Measurements from ENCODE around the gene DYNC1LI1.

DNA sequence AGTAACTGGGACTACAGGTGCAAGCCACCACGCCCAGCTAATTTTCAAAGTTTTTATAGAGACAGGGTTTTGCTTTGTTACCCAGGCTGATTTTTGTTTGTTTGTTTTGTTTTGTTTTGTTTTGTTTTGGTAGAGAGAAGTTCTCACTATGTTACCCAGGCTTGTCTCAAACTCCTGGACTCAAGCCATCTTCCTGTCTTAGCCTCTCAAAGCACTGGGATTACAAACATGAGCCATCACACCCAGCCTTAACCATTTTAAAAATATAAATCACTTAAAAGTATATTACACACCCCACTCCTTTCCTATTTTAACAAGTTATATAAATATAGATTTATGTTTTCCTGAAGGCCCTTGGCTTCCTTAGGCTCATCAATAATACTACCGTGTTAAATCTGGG, 6.5 kb upstream of the DYNC1LI1 start:
- no peak for TF ChIP-seq EZH2phosphoT487 (IDR thresholded peaks at IDR 0.05; ENCODE audit: low read depth, severe bottlenecking, unreplicated experiment)
- TF ChIP-seq, protein P1, sequence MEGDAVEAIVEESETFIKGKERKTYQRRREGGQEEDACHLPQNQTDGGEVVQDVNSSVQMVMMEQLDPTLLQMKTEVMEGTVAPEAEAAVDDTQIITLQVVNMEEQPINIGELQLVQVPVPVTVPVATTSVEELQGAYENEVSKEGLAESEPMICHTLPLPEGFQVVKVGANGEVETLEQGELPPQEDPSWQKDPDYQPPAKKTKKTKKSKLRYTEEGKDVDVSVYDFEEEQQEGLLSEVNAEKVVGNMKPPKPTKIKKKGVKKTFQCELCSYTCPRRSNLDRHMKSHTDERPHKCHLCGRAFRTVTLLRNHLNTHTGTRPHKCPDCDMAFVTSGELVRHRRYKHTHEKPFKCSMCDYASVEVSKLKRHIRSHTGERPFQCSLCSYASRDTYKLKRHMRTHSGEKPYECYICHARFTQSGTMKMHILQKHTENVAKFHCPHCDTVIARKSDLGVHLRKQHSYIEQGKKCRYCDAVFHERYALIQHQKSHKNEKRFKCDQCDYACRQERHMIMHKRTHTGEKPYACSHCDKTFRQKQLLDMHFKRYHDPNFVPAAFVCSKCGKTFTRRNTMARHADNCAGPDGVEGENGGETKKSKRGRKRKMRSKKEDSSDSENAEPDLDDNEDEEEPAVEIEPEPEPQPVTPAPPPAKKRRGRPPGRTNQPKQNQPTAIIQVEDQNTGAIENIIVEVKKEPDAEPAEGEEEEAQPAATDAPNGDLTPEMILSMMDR (IDR thresholded peaks at IDR 0.05; ENCODE audit: poor library complexity) = no peak
- TF ChIP-seq EZH2 (IDR thresholded peaks at IDR 0.05; ENCODE audit: borderline replicate concordance) = no peak

All from hepatocyte (in vitro differentiated cells).